Measurements from ENCODE around the gene FMOD. TPM values are rescaled to one million over a fixed set of nuclear protein-coding genes. Genes with fewer than 3 reads are reported as not detected.

The FMOD gene
- total RNA-seq, 3 donors from 2014 or later (not counting 1 experiment from before 2014, with no cell fraction given) = not detected

GRCh38 chr1:203366476-203366875 lies 15.6 kb upstream of the FMOD start:
- H3K4me1 ChIP-seq (ENCODE audit: control insufficient read depth, insufficient read depth, low read length) = peaks cover 11% of the 10 kb centered on the region
- Mint-ChIP-seq H3K27ac (no peak overlapping the region), H3K4me1 (peaks cover 14 to 21% of the 10 kb centered on the region in 2 donors), H3K27me3 (ENCODE audit: low read depth in 2 of 2) (peaks cover 6 to 14% of the 10 kb centered on the region in 2 donors), H3K9me3 (no peaks in the 10 kb centered on the region), H3K4me3 (no peak overlapping the region), H3K36me3 (no peaks in the 10 kb centered on the region)
- no peak overlapping the region for H3K4me3 ChIP-seq (ENCODE audit: low read length)
- no peaks in the 10 kb centered on the region for H3K36me3 ChIP-seq (ENCODE audit: control insufficient read depth, insufficient read depth, low read length)
- TF ChIP-seq CTCF (IDR thresholded peaks at IDR 0.05) = no peak
- intact Hi-C loops (cut with micrococcal nuclease) = no loop called here
- no peaks in the 10 kb centered on the region for H3K9me3 ChIP-seq (ENCODE audit: control insufficient read depth, insufficient read depth, low read length)
- H3K27ac ChIP-seq (ENCODE audit: low read length) = no peak overlapping the region
- ATAC-seq = no peak
- peaks cover 2% of the 10 kb centered on the region for H3K27me3 ChIP-seq (ENCODE audit: control insufficient read depth, insufficient read depth, low read length)
- no peak for DNase-seq
- 85% methylated on average over 3 of the region's 3 CpGs for WGBS (ENCODE audit: insufficient coverage)

- Mint-ChIP-seq H3K27ac (peak overlapping the region; percentile 6 to 82), H3K36me3 (no peaks in the 10 kb centered on the region), H3K4me1 (peaks cover 14 to 21% of the 10 kb centered on the region in 2 donors), H3K9me3 (no peaks in the 10 kb centered on the region), H3K27me3 (ENCODE audit: low read depth in 2 of 2) (peaks cover 11 to 13% of the 10 kb centered on the region in 2 donors), H3K4me3 (peak overlapping the region; percentile 8)
- no peak for TF ChIP-seq CTCF (IDR thresholded peaks at IDR 0.05)
- Histone ChIP-seq H3K4me1 (ENCODE audit: control insufficient read depth, insufficient read depth, low read length) (peaks cover 11% of the 10 kb centered on the region), H3K27ac (ENCODE audit: low read length) (peak overlapping the region; percentile 11), H3K9me3 (ENCODE audit: control insufficient read depth, insufficient read depth, low read length) (no peaks in the 10 kb centered on the region), H3K27me3 (ENCODE audit: control insufficient read depth, insufficient read depth, low read length) (peaks cover 2% of the 10 kb centered on the region), H3K36me3 (ENCODE audit: control insufficient read depth, insufficient read depth, low read length) (no peaks in the 10 kb centered on the region), H3K4me3 (ENCODE audit: low read length) (no peak overlapping the region)
- DNase-seq = no peak
- 58% methylated on average over 3 of the region's 4 CpGs for WGBS (ENCODE audit: insufficient coverage)
- intact Hi-C loops (cut with micrococcal nuclease) = no loop called here
- peak; percentile 73 to 93 (median 89) for ATAC-seq
These were observed 13.9 kb upstream of the FMOD start for GRCh38 chr1:203364806-203365205.

DNA sequence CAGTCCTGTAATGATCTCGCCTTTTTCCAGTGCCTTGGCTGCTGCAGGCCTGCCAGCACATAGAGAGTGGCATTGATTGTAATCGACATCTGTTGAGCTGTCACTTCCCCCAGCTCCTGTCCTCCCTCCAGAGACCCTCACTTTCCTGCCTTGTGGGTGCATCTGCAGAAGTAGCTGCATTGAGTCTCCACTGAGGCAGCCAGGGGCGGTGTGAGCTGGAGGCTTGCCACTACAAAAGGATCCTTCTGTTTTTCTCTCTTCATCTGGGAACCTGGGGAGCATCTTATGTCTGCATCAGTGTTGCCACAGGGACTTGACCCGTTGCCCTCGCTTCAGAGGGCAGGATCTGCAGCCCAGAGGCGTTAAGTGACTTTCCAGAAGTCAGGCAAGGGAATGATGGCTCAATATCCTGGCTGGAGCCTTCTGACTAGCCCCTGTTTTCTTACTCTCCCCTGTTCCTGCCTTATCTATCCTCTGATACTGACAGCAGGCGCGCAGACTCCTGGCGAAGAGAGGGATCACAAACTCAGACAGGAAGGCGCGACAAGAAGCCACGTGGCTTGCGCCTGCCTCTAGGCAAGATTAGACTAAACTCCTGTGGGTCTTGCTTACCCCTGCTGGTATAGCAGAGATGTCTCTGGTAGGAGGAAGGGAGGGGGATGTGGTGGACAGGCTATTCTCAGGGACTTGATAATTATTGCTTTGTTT lies 13.3 kb upstream of the FMOD start:
- H3K9me3 Mint-ChIP-seq = no peaks in the 10 kb centered on the region
- no peak overlapping the region for H3K27ac ChIP-seq (ENCODE audit: low read length)

More for the DNA sequence above, 13.3 kb upstream of the FMOD start:
- Histone ChIP-seq H3K4me3 (ENCODE audit: low read length) (no peak overlapping the region), H3K36me3 (ENCODE audit: control insufficient read depth, insufficient read depth, low read length) (no peaks in the 10 kb centered on the region), H3K9me3 (ENCODE audit: control insufficient read depth, insufficient read depth, low read length) (no peaks in the 10 kb centered on the region), H3K27me3 (ENCODE audit: control insufficient read depth, insufficient read depth, low read length) (peaks cover 2% of the 10 kb centered on the region), H3K4me1 (ENCODE audit: control insufficient read depth, insufficient read depth, low read length) (peaks cover 11% of the 10 kb centered on the region)
- peaks cover 15 to 19% of the 10 kb centered on the region in 2 donors for H3K27me3 Mint-ChIP-seq (ENCODE audit: low read depth in 2 of 2)
- H3K4me3 Mint-ChIP-seq = peak overlapping the region; percentile 8
- DNase-seq = no peak
- intact Hi-C loops (cut with micrococcal nuclease) = no loop called here
- WGBS (ENCODE audit: insufficient coverage) = 56% methylated on average over 13 of the region's 13 CpGs
- H3K27ac Mint-ChIP-seq = peak overlapping the region in 1 of 2 donors; percentile 82
- no peaks in the 10 kb centered on the region for H3K36me3 Mint-ChIP-seq
- no peak for TF ChIP-seq CTCF (IDR thresholded peaks at IDR 0.05)
- peak; percentile 45 to 69 (median 62) for ATAC-seq
- H3K4me1 Mint-ChIP-seq = peaks cover 14 to 16% of the 10 kb centered on the region in 2 donors
